Measurements from ENCODE around the gene FANCM. TPM values are rescaled to one million over a fixed set of nuclear protein-coding genes. Genes with fewer than 3 reads are reported as not detected.

FANCM gene
- total RNA-seq, 2 experiments from 2014 or later = 15.8 to 17.0 TPM

- Mint-ChIP-seq H3K4me3 (no peak overlapping the region), H3K4me1 (ENCODE audit: low read depth) (peaks cover 19% of the 10 kb centered on the region), H3K36me3 (ENCODE audit: low read depth) (peaks cover 31% of the 10 kb centered on the region), H3K27ac (no peak overlapping the region), H3K27me3 (no peaks in the 10 kb centered on the region), H3K9me3 (no peaks in the 10 kb centered on the region)
- ChIA-PET CTCF (interaction anchor here (1.1 kb wide), 1 partner anchor 17 kb away, joined by 3 read pairs; no protein-coding TSS in a partner anchor), POLR2A (no interaction called here)
- DNase-seq = no peak
- intact Hi-C loops (cut with micrococcal nuclease) = no loop called here
- ATAC-seq = no peak
- TF ChIP-seq CTCF (IDR thresholded peaks at IDR 0.05) = no peak
Observed at GRCh38 chr14:45199230-45199629, 63.5 kb downstream of the FANCM start.

GRCh38 chr14:45201905-45202304 lies 66.2 kb downstream of the FANCM start:
- Mint-ChIP-seq H3K4me3 (no peak overlapping the region), H3K4me1 (ENCODE audit: low read depth) (peaks cover 10% of the 10 kb centered on the region), H3K27me3 (no peaks in the 10 kb centered on the region), H3K36me3 (ENCODE audit: low read depth) (peaks cover 28% of the 10 kb centered on the region), H3K27ac (no peak overlapping the region), H3K9me3 (no peaks in the 10 kb centered on the region)
- CTCF ChIA-PET = interaction anchor here (0.7 to 1.3 kb wide), 2 partner anchors 30 to 69 kb away, joined by 3 read pairs; no protein-coding TSS in a partner anchor
- no peak for TF ChIP-seq CTCF (IDR thresholded peaks at IDR 0.05)
- POLR2A ChIA-PET = no interaction called here
- intact Hi-C loops (cut with micrococcal nuclease) = no loop called here
- ATAC-seq (peak; percentile 81), DNase-seq (peak; percentile 29)

GRCh38 chr14:45204241-45204640 lies 68.5 kb downstream of the FANCM start:
- Mint-ChIP-seq H3K27ac (no peak overlapping the region), H3K4me3 (no peak overlapping the region), H3K27me3 (no peaks in the 10 kb centered on the region), H3K4me1 (ENCODE audit: low read depth) (peaks cover 10% of the 10 kb centered on the region), H3K36me3 (ENCODE audit: low read depth) (peaks cover 27% of the 10 kb centered on the region), H3K9me3 (no peaks in the 10 kb centered on the region)
- CTCF ChIA-PET = no interaction called here
- ATAC-seq = no peak
- no peak for DNase-seq
- POLR2A ChIA-PET = no interaction called here
- intact Hi-C loops (cut with micrococcal nuclease) = no loop called here
- TF ChIP-seq CTCF (IDR thresholded peaks at IDR 0.05) = no peak

- intact Hi-C loops (cut with micrococcal nuclease) = no loop called here
- CTCF ChIA-PET = no interaction called here
- no peaks in the 10 kb centered on the region for H3K9me3 Mint-ChIP-seq
Observed at GRCh38 chr14:45210159-45210558, 74.4 kb downstream of the FANCM start.

DNA sequence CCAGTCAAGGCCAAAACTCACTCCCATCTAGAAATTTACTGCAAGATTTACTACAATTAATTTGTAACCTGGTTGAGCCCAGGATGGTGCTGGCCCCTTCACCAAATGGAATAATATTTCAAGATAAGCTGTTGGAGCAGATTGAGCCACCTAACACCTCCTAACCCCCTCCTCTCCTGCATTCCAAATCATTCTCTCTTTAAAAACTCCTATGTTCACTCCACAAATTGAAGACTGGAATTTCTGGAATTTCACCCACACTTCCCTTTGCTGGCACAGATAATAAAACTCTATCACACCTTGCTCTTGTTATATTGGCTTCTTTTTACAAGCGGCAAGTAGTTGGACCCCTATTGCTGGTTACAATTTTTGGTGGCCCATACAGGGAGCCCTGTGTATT lies 75.6 kb downstream of the FANCM start:
- Mint-ChIP-seq H3K36me3 (ENCODE audit: low read depth) (peaks cover 36% of the 10 kb centered on the region), H3K4me1 (ENCODE audit: low read depth) (no peaks in the 10 kb centered on the region), H3K27ac (no peak overlapping the region), H3K4me3 (no peak overlapping the region), H3K27me3 (no peaks in the 10 kb centered on the region), H3K9me3 (no peaks in the 10 kb centered on the region)
- no peak for ATAC-seq
- no peak for DNase-seq
- ChIA-PET POLR2A (interaction anchor here (1.0 to 1.1 kb wide), 2 partner anchors 35 to 250 kb away, joined by 3 read pairs; no protein-coding TSS in a partner anchor), CTCF (no interaction called here)
- intact Hi-C loops (cut with micrococcal nuclease) = no loop called here
- no peak for TF ChIP-seq CTCF (IDR thresholded peaks at IDR 0.05)

More at GRCh38 chr14:45210159-45210558, 74.4 kb downstream of the FANCM start:
- Mint-ChIP-seq H3K4me1 (ENCODE audit: low read depth) (no peaks in the 10 kb centered on the region), H3K4me3 (no peak overlapping the region), H3K27me3 (no peaks in the 10 kb centered on the region), H3K27ac (no peak overlapping the region), H3K36me3 (ENCODE audit: low read depth) (peaks cover 40% of the 10 kb centered on the region)
- ATAC-seq (no peak), DNase-seq (no peak)
- no peak for TF ChIP-seq CTCF (IDR thresholded peaks at IDR 0.05)
- POLR2A ChIA-PET = no interaction called here

Measured in activated CD8-positive, alpha-beta T cell treated with anti-CD3 and anti-CD28 coated beads for 36 hours (primary cell).